Neural progenitor cell (in vitro differentiated cells): ENCODE results near the gene WWOX. TPM values are rescaled to one million over a fixed set of nuclear protein-coding genes. Genes with fewer than 3 reads are reported as not detected.
A peak's percentile ranks its signal among the peaks of the same experiment; 100 is the strongest.

Experiments used
- DNase-seq: peaks from one replicate; pipeline ENCODE4 v3.0.0-alpha.2; 2016; ENCODE audit warnings: low spot score
- H2AFZ ChIP-seq: fragments of 200-600 bp; sonication (generic); replicated peaks from 2 replicates; pipeline ENCODE4 v1.6.1; 2016; ENCODE audit warnings: antibody characterized with exemption
- H3F3A ChIP-seq: fragments of 200-600 bp; sonication (generic); 2 replicates; pipeline ENCODE4 v1.6.1; 2016; ENCODE audit warnings: antibody characterized with exemption, low read depth
- H3K27ac ChIP-seq: fragments of 200-600 bp; sonication (generic); 2 replicates; pipeline ENCODE4 v1.5.1; 2016; ENCODE audit warnings: mild to moderate bottlenecking
- H3K27me3 ChIP-seq: fragments of 200-600 bp; sonication (generic); 2 replicates; pipeline ENCODE4 v1.6.1; 2016; ENCODE audit warnings: mild to moderate bottlenecking, moderate library complexity
- H3K36me3 ChIP-seq: fragments of 200-600 bp; sonication (generic); 2 replicates; pipeline ENCODE4 v1.5.1; 2016
- H3K4me1 ChIP-seq: fragments of 200-600 bp; sonication (generic); 2 replicates; pipeline ENCODE4 v1.6.1; 2016; ENCODE audit warnings: mixed run types
- H3K4me2 ChIP-seq: fragments of 200-600 bp; sonication (generic); 2 replicates; pipeline ENCODE4 v1.6.1; 2016
- H3K4me3 ChIP-seq: fragments of 200-600 bp; sonication (generic); 2 replicates; pipeline ENCODE4 v1.5.1; 2016
- H3K79me2 ChIP-seq: fragments of 200-600 bp; sonication (generic); 2 replicates; pipeline ENCODE4 v1.6.1; 2016; ENCODE audit warnings: low read depth
- H3K9ac ChIP-seq: fragments of 200-600 bp; sonication (generic); 2 replicates; pipeline ENCODE4 v1.6.1; 2016
- H3K9me3 ChIP-seq: fragments of 200-600 bp; sonication (generic); 2 replicates; pipeline ENCODE4 v1.5.1; 2016; ENCODE audit warnings: low read depth
- H4K20me1 ChIP-seq: fragments of 200-600 bp; sonication (generic); 2 replicates; pipeline ENCODE4 v1.6.1; 2016; ENCODE audit warnings: low read depth
- H3K27ac Mint-ChIP-seq: 3 replicates; pipeline ENCODE4 v1.8.0; 2021; ENCODE audit warnings: mixed read lengths
- H3K27me3 Mint-ChIP-seq: 2 replicates; pipeline ENCODE4 v1.8.0; 2022; ENCODE audit warnings: low read depth, mild to moderate bottlenecking, inconsistent platforms, moderate library complexity, mixed read lengths; ENCODE audit not compliant: insufficient read depth
- H3K36me3 Mint-ChIP-seq: 3 replicates; pipeline ENCODE4 v1.8.0; 2021; ENCODE audit warnings: mixed read lengths
- H3K4me1 Mint-ChIP-seq: 3 replicates; pipeline ENCODE4 v1.8.0; 2021; ENCODE audit warnings: mixed read lengths
- H3K4me3 Mint-ChIP-seq: 3 replicates; pipeline ENCODE4 v1.8.0; 2021; ENCODE audit warnings: mild to moderate bottlenecking, moderate library complexity, mixed read lengths
- H3K9me3 Mint-ChIP-seq: 3 replicates; pipeline ENCODE4 v1.8.0; 2020; ENCODE audit warnings: mixed read lengths
- EZH2 ChIP-seq: fragments of 200-600 bp; sonication (generic); IDR thresholded peaks from 2 replicates; pipeline ENCODE4 v1.6.1; 2017; ENCODE audit warnings: antibody characterized with exemption, mild to moderate bottlenecking, moderate library complexity
- EZH2phosphoT487 ChIP-seq: fragments of 200-600 bp; sonication (generic); IDR thresholded peaks from 2 replicates; pipeline ENCODE4 v1.6.1; 2017; ENCODE audit warnings: antibody characterized with exemption
- total RNA-seq: library from RNA; depleted of rRNA; stranded (reverse); fragments of >200 nt; gene quantifications from 2 replicates; pipeline ENCODE4 v1.2.3, GENCODE V29; 2015; ENCODE audit warnings: low replicate concordance
- TF ChIP-seq, protein P1 (sequence below): fragments of 200-600 bp; sonication (generic); IDR thresholded peaks from 2 replicates; pipeline ENCODE4 v1.5.1; 2017; ENCODE audit warnings: antibody characterized with exemption, mild to moderate bottlenecking

WWOX gene
- total RNA-seq, 1 donor from 2014 or later, result 63.7 TPM

DNA sequence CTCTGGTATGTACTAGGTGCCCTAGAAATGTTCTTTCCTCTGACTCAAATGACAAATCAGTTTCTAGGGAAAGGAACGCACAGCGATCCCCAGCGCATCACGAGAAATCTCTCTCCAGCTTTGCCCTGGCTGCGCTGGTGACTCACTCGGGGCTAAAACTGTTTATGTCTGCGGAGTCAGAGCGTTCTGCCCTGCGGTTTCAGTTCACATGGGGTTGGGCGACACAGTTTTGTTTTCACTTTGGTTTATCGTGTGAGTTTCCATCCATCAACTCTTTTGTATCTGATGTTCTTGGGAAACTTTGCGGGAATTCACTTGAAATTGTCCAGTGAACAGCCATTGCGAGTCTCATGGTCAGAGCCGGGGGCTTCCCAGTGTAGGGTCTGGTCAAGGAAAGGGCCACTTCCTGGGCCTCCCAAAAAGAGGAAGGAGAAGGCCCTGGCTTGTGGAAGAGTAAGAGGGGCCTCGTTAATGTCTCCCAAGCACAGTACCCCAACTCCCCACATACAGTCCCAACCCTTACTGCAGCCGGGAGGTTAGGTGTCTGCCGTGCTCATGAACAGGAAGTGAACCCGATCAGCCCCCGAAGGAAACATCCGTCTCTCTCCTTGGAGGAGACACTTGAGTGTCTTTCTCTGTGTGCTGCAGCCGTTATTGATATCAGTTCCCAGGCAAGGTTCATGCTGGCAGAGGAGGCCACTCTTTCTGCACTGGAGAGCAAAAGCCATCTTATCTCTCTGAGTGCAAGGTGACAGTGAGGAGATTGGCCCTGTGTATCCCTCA is 643.2 kb downstream of the WWOX start:
- peaks cover 11% of the 10 kb centered on the region for H3K4me1 Mint-ChIP-seq
- H3K27me3 Mint-ChIP-seq, result no peaks in the 10 kb centered on the region
- Histone ChIP-seq H3F3A (no peaks in the 10 kb centered on the region), H4K20me1 (no peaks in the 10 kb centered on the region), H3K27me3 (no peaks in the 10 kb centered on the region), H3K4me2 (no peak overlapping the region), H3K9ac (no peak overlapping the region), H2AFZ (no peak overlapping the region), H3K79me2 (no peaks in the 10 kb centered on the region), H3K9me3 (no peaks in the 10 kb centered on the region), H3K4me1 (no peaks in the 10 kb centered on the region), H3K36me3 (no peaks in the 10 kb centered on the region), H3K4me3 (no peak overlapping the region), H3K27ac (no peak overlapping the region)
- TF ChIP-seq EZH2 (no peak), EZH2phosphoT487 (no peak)
- TF ChIP-seq, protein P1, sequence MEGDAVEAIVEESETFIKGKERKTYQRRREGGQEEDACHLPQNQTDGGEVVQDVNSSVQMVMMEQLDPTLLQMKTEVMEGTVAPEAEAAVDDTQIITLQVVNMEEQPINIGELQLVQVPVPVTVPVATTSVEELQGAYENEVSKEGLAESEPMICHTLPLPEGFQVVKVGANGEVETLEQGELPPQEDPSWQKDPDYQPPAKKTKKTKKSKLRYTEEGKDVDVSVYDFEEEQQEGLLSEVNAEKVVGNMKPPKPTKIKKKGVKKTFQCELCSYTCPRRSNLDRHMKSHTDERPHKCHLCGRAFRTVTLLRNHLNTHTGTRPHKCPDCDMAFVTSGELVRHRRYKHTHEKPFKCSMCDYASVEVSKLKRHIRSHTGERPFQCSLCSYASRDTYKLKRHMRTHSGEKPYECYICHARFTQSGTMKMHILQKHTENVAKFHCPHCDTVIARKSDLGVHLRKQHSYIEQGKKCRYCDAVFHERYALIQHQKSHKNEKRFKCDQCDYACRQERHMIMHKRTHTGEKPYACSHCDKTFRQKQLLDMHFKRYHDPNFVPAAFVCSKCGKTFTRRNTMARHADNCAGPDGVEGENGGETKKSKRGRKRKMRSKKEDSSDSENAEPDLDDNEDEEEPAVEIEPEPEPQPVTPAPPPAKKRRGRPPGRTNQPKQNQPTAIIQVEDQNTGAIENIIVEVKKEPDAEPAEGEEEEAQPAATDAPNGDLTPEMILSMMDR, result no peak
- H3K27ac Mint-ChIP-seq, result peak overlapping the region; percentile 41
- no peak for DNase-seq
- no peaks in the 10 kb centered on the region for H3K9me3 Mint-ChIP-seq
- no peak overlapping the region for H3K4me3 Mint-ChIP-seq
- no peaks in the 10 kb centered on the region for H3K36me3 Mint-ChIP-seq

- Histone ChIP-seq H4K20me1 (no peaks in the 10 kb centered on the region), H3K4me2 (no peak overlapping the region), H3K27me3 (no peaks in the 10 kb centered on the region), H3K9me3 (no peaks in the 10 kb centered on the region), H3K4me1 (no peaks in the 10 kb centered on the region), H2AFZ (no peak overlapping the region), H3K9ac (no peak overlapping the region), H3K79me2 (no peaks in the 10 kb centered on the region), H3K4me3 (no peak overlapping the region), H3K36me3 (no peaks in the 10 kb centered on the region), H3K27ac (no peak overlapping the region), H3F3A (no peaks in the 10 kb centered on the region)
- Mint-ChIP-seq H3K4me1 (peaks cover 14% of the 10 kb centered on the region), H3K4me3 (no peak overlapping the region), H3K36me3 (no peaks in the 10 kb centered on the region), H3K27me3 (no peaks in the 10 kb centered on the region), H3K9me3 (no peaks in the 10 kb centered on the region), H3K27ac (no peak overlapping the region)
- no peak for TF ChIP-seq EZH2phosphoT487
- DNase-seq, result no peak
Observed at GRCh38 chr16:78743556-78743955, 644.1 kb downstream of the WWOX start.

DNA sequence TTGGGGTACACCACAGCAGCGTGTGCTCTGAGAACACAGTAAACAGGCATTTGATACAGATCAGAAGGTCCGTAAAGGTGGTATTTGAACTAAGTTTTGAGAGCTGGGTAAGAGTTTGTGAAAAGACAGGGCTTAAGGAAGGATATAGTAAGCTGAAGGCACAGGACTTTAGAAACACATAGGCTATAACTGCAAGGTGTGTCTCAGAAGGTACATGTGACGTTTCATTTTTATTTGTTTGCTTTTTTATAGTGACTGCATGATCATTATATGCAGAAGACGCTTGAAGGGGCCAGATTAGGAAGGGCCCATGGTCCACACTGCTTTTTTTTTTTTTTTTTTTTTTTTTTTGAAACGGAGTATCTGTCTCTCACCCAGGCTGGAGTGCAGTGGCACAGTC is 644.6 kb downstream of the WWOX start:
- Histone ChIP-seq H3K27me3 (no peaks in the 10 kb centered on the region), H3F3A (no peaks in the 10 kb centered on the region), H2AFZ (no peak overlapping the region), H3K9me3 (no peaks in the 10 kb centered on the region), H3K36me3 (no peaks in the 10 kb centered on the region), H3K79me2 (no peaks in the 10 kb centered on the region), H3K4me3 (no peak overlapping the region), H3K9ac (no peak overlapping the region), H4K20me1 (no peaks in the 10 kb centered on the region), H3K27ac (no peak overlapping the region), H3K4me2 (no peak overlapping the region), H3K4me1 (no peaks in the 10 kb centered on the region)
- Mint-ChIP-seq H3K4me1 (peaks cover 16% of the 10 kb centered on the region), H3K36me3 (no peaks in the 10 kb centered on the region), H3K4me3 (no peak overlapping the region), H3K27ac (no peak overlapping the region), H3K27me3 (no peaks in the 10 kb centered on the region), H3K9me3 (no peaks in the 10 kb centered on the region)
- no peak for DNase-seq
- TF ChIP-seq EZH2phosphoT487 (no peak), EZH2 (no peak)
- TF ChIP-seq, protein P1, result no peak

GRCh38 chr16:78744796-78745107 is 645.3 kb downstream of the WWOX start:
- H3F3A ChIP-seq, result no peaks in the 10 kb centered on the region
- H3K27ac ChIP-seq, result no peak overlapping the region
- no peak for DNase-seq
- H3K4me1 ChIP-seq, result no peaks in the 10 kb centered on the region
- no peaks in the 10 kb centered on the region for H3K27me3 Mint-ChIP-seq
- peaks cover 16% of the 10 kb centered on the region for H3K4me1 Mint-ChIP-seq
- H3K79me2 ChIP-seq, result no peaks in the 10 kb centered on the region
- TF ChIP-seq EZH2phosphoT487 (no peak), EZH2 (no peak)
- TF ChIP-seq, protein P1, result no peak
- H3K9me3 Mint-ChIP-seq, result no peaks in the 10 kb centered on the region
- H3K36me3 ChIP-seq, result no peaks in the 10 kb centered on the region
- no peaks in the 10 kb centered on the region for H4K20me1 ChIP-seq
- no peak overlapping the region for H2AFZ ChIP-seq
- H3K4me3 ChIP-seq, result no peak overlapping the region
- no peak overlapping the region for H3K9ac ChIP-seq
- no peaks in the 10 kb centered on the region for H3K9me3 ChIP-seq
- no peaks in the 10 kb centered on the region for H3K36me3 Mint-ChIP-seq
- no peaks in the 10 kb centered on the region for H3K27me3 ChIP-seq
- H3K27ac Mint-ChIP-seq, result no peak overlapping the region
- H3K4me2 ChIP-seq, result no peak overlapping the region
- H3K4me3 Mint-ChIP-seq, result no peak overlapping the region
